Skeletal muscle tissue (tissue), 3 donors: Measurements from ENCODE around the gene LASP1NB.
"Not testable (repeated sequence)": the region's sequence is repeated elsewhere in the genome, so short reads cannot be mapped to it uniquely, and the experiment has no call there.

Source experiments
- H3K27ac ChIP-seq: one replicate; pipeline ENCODE4 v1.7.0; 2013; ENCODE audit warnings: mild to moderate bottlenecking, low read depth, low read length, inconsistent platforms
- H3K27me3 ChIP-seq, 3 donors: one replicate each; pipeline ENCODE4 v1.7.0; 2013; ENCODE audit warnings: low read length in 3 of 3; ENCODE audit not compliant: control insufficient read depth in 3 of 3, insufficient read depth in 3 of 3
- H3K36me3 ChIP-seq, 3 donors: one replicate each; pipeline ENCODE4 v1.7.0; 2013; ENCODE audit warnings: low read length in 3 of 3; ENCODE audit not compliant: control insufficient read depth in 3 of 3, insufficient read depth in 3 of 3
- H3K4me1 ChIP-seq, 3 donors: one replicate each; pipeline ENCODE4 v1.7.0; 2013; ENCODE audit warnings: low read length in 3 of 3, mild to moderate bottlenecking in 3 of 3; ENCODE audit not compliant: control insufficient read depth in 3 of 3, insufficient read depth in 3 of 3
- H3K4me3 ChIP-seq, 3 donors: one replicate each; pipeline ENCODE4 v1.7.0; 2013; ENCODE audit warnings: low read length in 3 of 3
- H3K9ac ChIP-seq, 3 donors: one replicate each; pipeline ENCODE4 v1.7.0; 2013; ENCODE audit warnings: low read length in 3 of 3, mild to moderate bottlenecking in 3 of 3, moderate library complexity in 2 of 3, low read depth in 1 of 3
- H3K9me3 ChIP-seq, 3 donors: one replicate each; pipeline ENCODE4 v1.7.0; 2013; ENCODE audit warnings: low read length in 3 of 3; ENCODE audit not compliant: control insufficient read depth in 3 of 3
- donor health status: Osteomylitis.

Gene LASP1NB

GRCh38 chr17:38922538-38923297 is 2.7 kb upstream of the LASP1NB start:
- no peaks in the 10 kb centered on the region for H3K27me3 ChIP-seq
- H3K9me3 ChIP-seq, result no peaks in the 10 kb centered on the region
- H3K4me3 ChIP-seq, result no peak overlapping the region
- H3K9ac ChIP-seq, result peak overlapping the region in 1 of 3 donors; percentile 45
- H3K4me1 ChIP-seq, result peaks cover 26 to 38% (median 33%) of the 10 kb centered on the region in 3 donors
- H3K27ac ChIP-seq, result peak overlapping the region; percentile 47
- H3K36me3 ChIP-seq, result peaks cover 11 to 17% (median 15%) of the 10 kb centered on the region in 3 donors

DNA sequence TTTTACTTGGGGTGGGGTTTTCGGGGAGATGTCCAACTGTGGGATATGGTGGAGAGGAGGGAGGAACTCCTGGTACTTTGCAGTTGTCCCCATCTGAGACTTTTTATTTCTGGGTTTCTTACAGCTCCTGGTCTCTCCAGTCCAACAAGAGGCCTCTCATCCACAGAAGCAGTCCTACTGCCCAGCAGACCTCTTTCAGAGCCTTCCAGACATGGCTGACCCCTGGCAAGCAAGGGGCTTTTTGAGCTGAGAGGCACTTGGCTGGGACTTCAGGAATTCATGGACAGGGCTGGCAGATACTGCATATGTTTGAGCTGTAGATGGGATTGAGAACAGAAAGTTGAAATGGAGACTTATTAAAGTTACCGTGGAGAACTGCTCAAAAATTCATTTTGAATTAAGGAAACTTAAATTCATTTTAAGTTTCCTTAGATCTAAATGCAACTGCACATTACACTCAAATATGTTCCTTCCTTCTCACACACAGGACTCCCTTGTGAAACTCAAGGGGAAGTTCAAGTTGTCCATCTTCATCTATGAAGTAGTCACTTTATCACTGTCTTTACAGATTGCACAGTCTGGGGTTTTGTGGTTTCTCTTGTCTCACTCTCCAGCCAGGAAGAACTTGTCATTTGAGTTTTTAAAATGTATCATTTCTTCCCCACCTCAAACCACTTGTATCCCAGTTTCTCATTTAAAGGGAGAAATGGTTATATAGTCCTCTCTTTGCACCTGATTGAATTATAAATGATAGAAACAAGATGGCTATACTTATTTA is 1.1 kb downstream of the LASP1NB start:
- Histone ChIP-seq H3K27me3 (no peaks in the 10 kb centered on the region), H3K9ac (no peak overlapping the region), H3K27ac (no peak overlapping the region), H3K4me1 (peaks cover 17% of the 10 kb centered on the region in 3 donors), H3K9me3 (no peaks in the 10 kb centered on the region), H3K36me3 (no peaks in the 10 kb centered on the region), H3K4me3 (no peak overlapping the region)

GRCh38 chr17:38930782-38931181 is 5.4 kb downstream of the LASP1NB start:
- not testable (repeated sequence) for H3K36me3 ChIP-seq, H3K9ac ChIP-seq, H3K27ac ChIP-seq

DNA sequence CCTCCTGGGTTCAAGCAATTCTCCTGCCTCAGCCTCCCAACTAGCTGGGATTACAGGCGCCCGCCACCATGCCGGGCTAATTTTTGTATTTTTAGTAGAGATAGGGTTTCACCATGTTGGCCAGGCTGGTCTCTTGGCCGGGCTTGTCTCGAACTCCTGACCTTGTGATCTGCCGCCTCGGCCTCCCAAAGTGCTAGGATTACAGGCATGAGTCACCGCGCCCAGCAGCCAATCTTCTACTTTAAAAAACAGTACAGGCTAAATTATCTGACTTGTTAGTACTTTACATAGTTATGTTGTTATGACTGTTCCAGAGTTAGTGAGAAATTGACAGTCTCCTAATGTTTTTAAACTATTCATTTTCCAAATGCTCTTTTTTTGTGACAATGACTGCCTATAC is 8.5 kb downstream of the LASP1NB start:
- not testable (repeated sequence) for H3K36me3 ChIP-seq, H3K27ac ChIP-seq, H3K9ac ChIP-seq, H3K27me3 ChIP-seq, H3K4me3 ChIP-seq, H3K4me1 ChIP-seq, H3K9me3 ChIP-seq

More at GRCh38 chr17:38930782-38931181, 5.4 kb downstream of the LASP1NB start:
- not testable (repeated sequence) for H3K27me3 ChIP-seq, H3K4me1 ChIP-seq, H3K9me3 ChIP-seq, H3K4me3 ChIP-seq

- H3K36me3 ChIP-seq, result no peaks in the 10 kb centered on the region
- H3K4me1 ChIP-seq, result no peaks in the 10 kb centered on the region
- no peak overlapping the region for H3K9ac ChIP-seq
- no peak overlapping the region for H3K27ac ChIP-seq
- H3K9me3 ChIP-seq, result no peaks in the 10 kb centered on the region
- H3K27me3 ChIP-seq, result no peaks in the 10 kb centered on the region
- no peak overlapping the region for H3K4me3 ChIP-seq
Observed at GRCh38 chr17:38939987-38940386, 14.6 kb downstream of the LASP1NB start.

GRCh38 chr17:38940404-38940803 is 15.0 kb downstream of the LASP1NB start:
- Histone ChIP-seq H3K4me1 (no peaks in the 10 kb centered on the region), H3K9me3 (no peaks in the 10 kb centered on the region), H3K4me3 (no peak overlapping the region), H3K9ac (no peak overlapping the region), H3K27me3 (no peaks in the 10 kb centered on the region), H3K27ac (no peak overlapping the region), H3K36me3 (no peaks in the 10 kb centered on the region)

DNA sequence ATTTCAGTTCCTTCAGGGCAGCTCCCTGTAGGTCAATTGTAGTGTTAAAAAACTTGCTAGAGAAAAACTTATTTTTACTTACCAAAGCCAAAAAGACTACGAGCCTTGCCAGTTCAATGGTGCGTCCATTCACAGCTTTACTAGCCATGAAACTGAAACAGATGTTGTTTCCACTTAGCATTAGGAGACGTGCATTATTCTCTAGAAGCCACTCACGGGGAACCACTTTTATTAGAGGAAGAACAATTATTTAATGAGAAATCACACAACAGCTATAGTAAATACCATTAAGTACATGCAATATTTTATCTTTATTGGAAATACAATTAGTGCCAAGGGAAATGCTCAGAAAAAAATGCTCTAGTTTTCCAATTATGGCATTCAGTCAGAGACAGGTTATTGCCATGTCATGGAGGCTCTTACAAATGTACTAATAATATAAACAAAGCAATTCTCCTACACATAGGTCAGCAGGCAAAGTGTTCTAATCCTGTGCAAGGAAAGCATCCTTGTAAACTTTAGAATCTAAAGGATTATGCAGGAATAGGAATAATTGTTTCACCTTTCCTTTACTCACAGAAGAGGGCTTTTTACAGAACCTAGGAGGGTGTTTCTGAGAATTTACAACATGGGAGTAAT is 17.4 kb downstream of the LASP1NB start:
- H3K4me3 ChIP-seq, result no peak overlapping the region
- no peaks in the 10 kb centered on the region for H3K9me3 ChIP-seq
- H3K27ac ChIP-seq, result no peak overlapping the region
- H3K36me3 ChIP-seq, result no peaks in the 10 kb centered on the region
- H3K4me1 ChIP-seq, result no peaks in the 10 kb centered on the region
- no peak overlapping the region for H3K9ac ChIP-seq
- H3K27me3 ChIP-seq, result no peaks in the 10 kb centered on the region

GRCh38 chr17:38943607-38944006 is 18.2 kb downstream of the LASP1NB start:
- Histone ChIP-seq H3K27ac (no peak overlapping the region), H3K9me3 (no peaks in the 10 kb centered on the region)

GRCh38 chr17:38947189-38947588 is 21.8 kb downstream of the LASP1NB start:
- H3K9ac ChIP-seq, result no peak overlapping the region

More at GRCh38 chr17:38943607-38944006, 18.2 kb downstream of the LASP1NB start:
- no peaks in the 10 kb centered on the region for H3K36me3 ChIP-seq
- no peaks in the 10 kb centered on the region for H3K27me3 ChIP-seq
- H3K4me1 ChIP-seq, result no peaks in the 10 kb centered on the region
- no peak overlapping the region for H3K4me3 ChIP-seq
- no peak overlapping the region for H3K9ac ChIP-seq

DNA sequence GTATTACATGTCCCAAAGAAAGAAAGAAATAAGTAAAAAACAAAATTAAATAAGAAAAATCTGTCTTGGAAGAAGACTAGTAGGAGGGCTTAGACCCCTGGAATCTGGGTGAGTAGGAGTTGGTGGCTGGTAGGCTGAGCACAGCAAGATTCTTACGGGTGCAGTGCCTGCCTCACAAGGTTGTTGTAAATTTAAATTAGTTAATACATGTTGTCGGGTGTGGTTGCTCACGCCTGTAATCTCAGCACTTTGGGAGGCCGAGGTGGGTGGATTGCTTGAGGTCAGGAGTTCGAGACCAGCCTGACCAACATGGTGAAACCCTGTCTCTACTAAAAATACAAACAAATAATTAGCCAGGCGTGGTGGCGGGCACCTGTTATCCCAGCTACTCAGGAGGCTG is 28.4 kb downstream of the LASP1NB start:
- not testable (repeated sequence) for H3K9ac ChIP-seq, H3K27ac ChIP-seq, H3K9me3 ChIP-seq, H3K36me3 ChIP-seq, H3K27me3 ChIP-seq, H3K4me1 ChIP-seq, H3K4me3 ChIP-seq

More at GRCh38 chr17:38947189-38947588, 21.8 kb downstream of the LASP1NB start:
- Histone ChIP-seq H3K36me3 (no peaks in the 10 kb centered on the region), H3K4me3 (no peak overlapping the region), H3K27me3 (no peaks in the 10 kb centered on the region), H3K9me3 (no peaks in the 10 kb centered on the region), H3K27ac (no peak overlapping the region), H3K4me1 (no peaks in the 10 kb centered on the region)
